PC-9 (cell line): Measurements from ENCODE around the gene ICA1. TPM values are rescaled to one million over a fixed set of nuclear protein-coding genes. Genes with fewer than 3 reads are reported as not detected.
A peak's percentile ranks its signal among the peaks of the same experiment; 100 is the strongest.

Experiments
- BruUV-seq: library from RNA; stranded (reverse); fragments of 400-500 nt; replicated peaks from 2 replicates; lab custom pipeline; 2021; lab: Mats Ljungman, UMichigan
- CTCF ChIA-PET: fragments of 300-600 bp; sonication (Branson Sonifier 250); formaldehyde crosslinking; loops from one replicate; lab custom pipeline; 2022; ENCODE audit warnings: antibody characterized with exemption; lab: Charles Lee
- POLR2A ChIA-PET: fragments of 300-600 bp; sonication (Branson Sonifier 250); formaldehyde crosslinking; loops from one replicate; lab custom pipeline; 2022; ENCODE audit warnings: antibody characterized with exemption; ENCODE audit not compliant: unreplicated experiment; lab: Charles Lee
- DNase-seq, 2 experiments: peaks; one replicate each; pipeline versions ENCODE4 v3.0.0 to v3.0.0-alpha.2; 2015 to 2022; ENCODE audit warnings: mixed read lengths in 1 of 2
- H2AFZ ChIP-seq: fragments of 200-600 bp; sonication (generic); 2 replicates; pipeline ENCODE4 v1.8.1; 2017; ENCODE audit warnings: antibody characterized with exemption
- H3F3A ChIP-seq: fragments of 200-600 bp; sonication (generic); 2 replicates; pipeline ENCODE4 v1.8.1; 2017; ENCODE audit warnings: antibody characterized with exemption, mild to moderate bottlenecking, low read depth; ENCODE audit not compliant: insufficient read depth
- H3K27ac ChIP-seq: fragments of 200-600 bp; sonication (generic); 2 replicates; pipeline ENCODE4 v1.6.1; 2016; ENCODE audit warnings: mixed run types
- H3K27me3 ChIP-seq: fragments of 200-600 bp; sonication (generic); 2 replicates; pipeline ENCODE4 v1.6.1; 2016; ENCODE audit warnings: low read depth, mixed run types; ENCODE audit not compliant: insufficient read depth
- H3K36me3 ChIP-seq: fragments of 200-600 bp; sonication (generic); 2 replicates; pipeline ENCODE4 v1.6.1; 2016; ENCODE audit warnings: low read depth, mixed run types
- H3K4me1 ChIP-seq: fragments of 200-600 bp; sonication (generic); replicated peaks from 2 replicates; pipeline ENCODE4 v1.6.1; 2016; ENCODE audit warnings: mixed run types; ENCODE audit not compliant: insufficient read depth
- H3K4me2 ChIP-seq: fragments of 200-600 bp; sonication (generic); 2 replicates; pipeline ENCODE4 v1.6.1; 2017; ENCODE audit warnings: mixed run types
- H3K4me3 ChIP-seq: fragments of 200-600 bp; sonication (generic); 2 replicates; pipeline ENCODE4 v1.6.1; 2016; ENCODE audit warnings: mixed run types
- H3K79me2 ChIP-seq: fragments of 200-600 bp; sonication (generic); 2 replicates; pipeline ENCODE4 v1.6.1; 2017; ENCODE audit warnings: low read depth, mixed run types
- H3K9me2 ChIP-seq: fragments of 200-600 bp; sonication (generic); 2 replicates; pipeline ENCODE4 v1.8.1; 2017; ENCODE audit warnings: mild to moderate bottlenecking; ENCODE audit not compliant: insufficient read depth
- H3K9me3 ChIP-seq: fragments of 200-600 bp; sonication (generic); 2 replicates; pipeline ENCODE4 v1.8.1; 2016; ENCODE audit warnings: low read depth; ENCODE audit not compliant: insufficient read depth
- H4K20me1 ChIP-seq: fragments of 200-600 bp; sonication (generic); 2 replicates; pipeline ENCODE4 v1.8.1; 2017; ENCODE audit not compliant: insufficient read depth
- EZH2 ChIP-seq: fragments of 200-600 bp; sonication (generic); IDR thresholded peaks from 2 replicates; pipeline ENCODE4 v1.8.0; 2017; ENCODE audit warnings: antibody characterized with exemption, low read depth
- intact Hi-C: fragments of 100-400 bp; cut with micrococcal nuclease; formaldehyde crosslinking; loops from one replicate; pipeline ENCODE4 v1.10.0; 2022; ENCODE audit not compliant: unreplicated experiment
- total RNA-seq: library from RNA; stranded (reverse); gene quantifications from 2 replicates; pipeline ENCODE4 v1.2.3, GENCODE V29; 2021
- TF ChIP-seq, protein P1 (sequence below): fragments of 200-600 bp; sonication (generic); conservative IDR thresholded peaks from 2 replicates; pipeline ENCODE4 v1.6.1; 2017; ENCODE audit warnings: mixed run types, antibody characterized with exemption, mild to moderate bottlenecking, moderate library complexity

The ICA1 gene
- total RNA-seq, 1 experiment from 2014 or later = 33.8 TPM

DNA sequence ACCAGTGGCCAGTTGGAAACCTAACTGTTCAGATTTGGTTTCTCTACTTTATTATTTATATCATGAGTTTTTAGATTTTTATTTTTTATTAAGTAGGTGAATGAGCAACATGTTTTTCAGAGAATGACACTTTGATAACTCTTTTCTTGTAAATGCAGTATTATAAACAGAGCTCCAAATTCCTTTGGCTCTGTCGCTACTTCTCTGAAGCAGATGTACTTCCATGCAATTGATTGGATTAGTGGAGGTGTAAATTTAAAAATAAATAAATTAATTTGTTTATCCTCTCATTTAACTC lies 34.3 kb upstream of the ICA1 start:
- BruUV-seq = no TSS peak
- ChIA-PET CTCF (interaction anchor here (0.6 to 1.4 kb wide), 9 partner anchors 106 to 732 kb away, joined by 3 to 11 read pairs (median 4); no protein-coding TSS in a partner anchor), POLR2A (no interaction called here)
- H3K4me1 ChIP-seq = peaks cover 6% of the 10 kb centered on the region
- H3K9me2 ChIP-seq = no peaks in the 10 kb centered on the region
- no peak overlapping the region for H3K4me3 ChIP-seq
- no peaks in the 10 kb centered on the region for H3K79me2 ChIP-seq
- peaks cover 5% of the 10 kb centered on the region; the same call in 1 of the 2 replicates for H3F3A ChIP-seq
- no peaks in the 10 kb centered on the region for H3K36me3 ChIP-seq
- no peaks in the 10 kb centered on the region for H4K20me1 ChIP-seq
- H3K9me3 ChIP-seq = no peaks in the 10 kb centered on the region
- no peak overlapping the region for H2AFZ ChIP-seq
- intact Hi-C loops = loop anchor here (1.0 to 10.0 kb wide), 7 partner anchors 79 to 1780 kb away; partner anchors contain the start of gene C1GALT1
- TF ChIP-seq EZH2 = no peak
- TF ChIP-seq, protein P1, sequence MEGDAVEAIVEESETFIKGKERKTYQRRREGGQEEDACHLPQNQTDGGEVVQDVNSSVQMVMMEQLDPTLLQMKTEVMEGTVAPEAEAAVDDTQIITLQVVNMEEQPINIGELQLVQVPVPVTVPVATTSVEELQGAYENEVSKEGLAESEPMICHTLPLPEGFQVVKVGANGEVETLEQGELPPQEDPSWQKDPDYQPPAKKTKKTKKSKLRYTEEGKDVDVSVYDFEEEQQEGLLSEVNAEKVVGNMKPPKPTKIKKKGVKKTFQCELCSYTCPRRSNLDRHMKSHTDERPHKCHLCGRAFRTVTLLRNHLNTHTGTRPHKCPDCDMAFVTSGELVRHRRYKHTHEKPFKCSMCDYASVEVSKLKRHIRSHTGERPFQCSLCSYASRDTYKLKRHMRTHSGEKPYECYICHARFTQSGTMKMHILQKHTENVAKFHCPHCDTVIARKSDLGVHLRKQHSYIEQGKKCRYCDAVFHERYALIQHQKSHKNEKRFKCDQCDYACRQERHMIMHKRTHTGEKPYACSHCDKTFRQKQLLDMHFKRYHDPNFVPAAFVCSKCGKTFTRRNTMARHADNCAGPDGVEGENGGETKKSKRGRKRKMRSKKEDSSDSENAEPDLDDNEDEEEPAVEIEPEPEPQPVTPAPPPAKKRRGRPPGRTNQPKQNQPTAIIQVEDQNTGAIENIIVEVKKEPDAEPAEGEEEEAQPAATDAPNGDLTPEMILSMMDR = no peak; the same call in 1 of the 2 replicates
- H3K27me3 ChIP-seq = no peaks in the 10 kb centered on the region
- H3K4me2 ChIP-seq = no peak overlapping the region
- DNase-seq = no peak
- H3K27ac ChIP-seq = no peak overlapping the region

DNA sequence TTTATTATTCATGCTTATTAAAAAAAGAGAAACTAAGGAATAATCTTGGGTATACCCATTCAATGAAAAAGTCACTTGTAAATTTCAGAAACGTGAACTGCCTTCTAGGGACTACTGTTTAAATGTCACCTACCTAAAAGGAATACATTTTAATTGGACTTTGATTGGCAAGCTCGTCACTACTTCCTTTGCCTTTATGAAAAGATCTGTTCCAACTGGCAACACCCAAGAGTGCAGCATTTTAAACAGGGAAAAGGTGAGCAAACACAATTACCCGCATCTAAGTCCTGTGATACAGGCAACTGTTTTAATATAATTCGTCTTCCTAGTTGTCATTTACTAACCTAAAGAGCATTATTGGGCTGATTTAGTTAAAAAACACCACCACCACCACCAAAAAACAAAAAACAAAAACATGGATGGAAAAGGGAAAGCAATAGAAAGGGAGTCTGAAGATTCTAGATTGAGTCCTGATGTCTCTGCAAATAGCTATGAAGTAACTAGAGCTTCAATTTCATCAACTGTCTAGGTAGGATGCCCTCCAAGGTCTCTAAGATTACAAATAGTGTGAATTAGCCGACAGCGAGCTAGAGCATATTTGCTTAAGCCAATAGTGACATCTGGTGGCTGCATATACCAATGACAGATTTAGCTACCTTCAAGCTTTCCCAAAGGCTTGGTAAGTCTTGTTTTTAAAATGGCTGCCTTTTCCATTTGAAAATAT lies 33.8 kb upstream of the ICA1 start:
- Histone ChIP-seq H4K20me1 (no peaks in the 10 kb centered on the region), H3K36me3 (no peaks in the 10 kb centered on the region), H3K27ac (no peak overlapping the region), H3K4me3 (no peak overlapping the region), H3K4me2 (0 out of 2 replicates have a peak overlapping the region, but pooled peaks have one; percentile 16), H3K79me2 (no peaks in the 10 kb centered on the region), H3K27me3 (no peaks in the 10 kb centered on the region), H3K9me3 (no peaks in the 10 kb centered on the region), H3K4me1 (peaks cover 11% of the 10 kb centered on the region), H3K9me2 (no peaks in the 10 kb centered on the region), H2AFZ (peak overlapping the region; percentile 32), H3F3A (peaks cover 11% of the 10 kb centered on the region; the same call in 1 of the 2 replicates)
- CTCF ChIA-PET = interaction anchor here (0.6 to 1.4 kb wide), 9 partner anchors 59 to 731 kb away, joined by 3 to 11 read pairs (median 4); no protein-coding TSS in a partner anchor
- POLR2A ChIA-PET = no interaction called here
- TF ChIP-seq EZH2 = no peak
- TF ChIP-seq, protein P1 = peak; percentile 93
- intact Hi-C loops = loop anchor here (1.0 to 10.0 kb wide), 7 partner anchors 78 to 1779 kb away; partner anchors contain the start of gene C1GALT1
- DNase-seq = peak; percentile 46 to 82
- no TSS peak for BruUV-seq

DNA sequence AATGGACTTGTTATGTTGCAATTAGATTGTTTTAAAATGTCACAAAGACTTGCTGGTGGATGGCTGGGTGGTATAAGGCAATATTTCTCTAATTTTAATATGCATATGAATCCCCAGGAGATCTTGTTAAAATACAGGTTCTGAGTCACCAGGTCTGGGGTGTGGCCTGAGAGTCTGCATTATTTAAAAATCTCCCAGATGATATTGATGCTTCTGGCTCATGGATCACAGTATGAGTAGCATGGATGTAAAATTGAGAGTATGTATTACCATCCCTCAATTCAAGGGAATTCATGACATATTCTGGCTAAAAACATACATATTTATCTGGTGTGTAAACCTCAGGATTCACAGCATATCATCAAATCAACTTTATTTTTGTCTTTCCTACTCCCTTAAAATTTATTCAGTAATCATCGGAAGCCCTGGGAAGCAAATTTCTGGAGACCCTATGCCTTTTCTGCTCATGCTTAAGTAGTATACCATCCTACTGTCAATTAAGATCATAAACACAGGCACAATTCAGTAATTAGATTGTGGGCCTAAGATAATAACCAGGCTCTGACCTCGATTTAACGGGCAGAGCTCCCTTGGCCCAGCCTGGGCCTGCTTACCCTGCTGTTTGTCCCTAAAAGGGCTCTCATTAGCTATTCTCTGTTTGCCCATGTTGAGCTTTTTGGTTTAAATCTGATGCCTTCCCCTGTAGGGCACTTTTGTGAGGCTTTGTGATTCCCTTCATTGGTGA lies 29.6 kb upstream of the ICA1 start:
- Histone ChIP-seq H3K4me1 (peaks cover 21% of the 10 kb centered on the region), H4K20me1 (no peaks in the 10 kb centered on the region), H3K9me2 (no peaks in the 10 kb centered on the region), H3K4me3 (no peak overlapping the region), H3K9me3 (no peaks in the 10 kb centered on the region), H3K36me3 (no peaks in the 10 kb centered on the region), H3F3A (peaks cover 14% of the 10 kb centered on the region; the same call in 1 of the 2 replicates), H3K27ac (no peak overlapping the region), H2AFZ (no peak overlapping the region), H3K79me2 (no peaks in the 10 kb centered on the region), H3K27me3 (no peaks in the 10 kb centered on the region), H3K4me2 (peak overlapping the region; percentile 37)
- TF ChIP-seq EZH2 = no peak
- TF ChIP-seq, protein P1 = no peak
- no peak for DNase-seq
- intact Hi-C loops = loop anchor here (2.0 to 10.0 kb wide), 3 partner anchors 29 to 1197 kb away; partner anchors contain the start of genes C1GALT1 and ICA1
- POLR2A ChIA-PET = interaction anchor here (0.6 kb wide), 1 partner anchor 651 kb away, joined by 3 read pairs; no protein-coding TSS in a partner anchor
- CTCF ChIA-PET = no interaction called here
- no TSS peak for BruUV-seq
